ENCODE data around the gene F2RL3.

DNA sequence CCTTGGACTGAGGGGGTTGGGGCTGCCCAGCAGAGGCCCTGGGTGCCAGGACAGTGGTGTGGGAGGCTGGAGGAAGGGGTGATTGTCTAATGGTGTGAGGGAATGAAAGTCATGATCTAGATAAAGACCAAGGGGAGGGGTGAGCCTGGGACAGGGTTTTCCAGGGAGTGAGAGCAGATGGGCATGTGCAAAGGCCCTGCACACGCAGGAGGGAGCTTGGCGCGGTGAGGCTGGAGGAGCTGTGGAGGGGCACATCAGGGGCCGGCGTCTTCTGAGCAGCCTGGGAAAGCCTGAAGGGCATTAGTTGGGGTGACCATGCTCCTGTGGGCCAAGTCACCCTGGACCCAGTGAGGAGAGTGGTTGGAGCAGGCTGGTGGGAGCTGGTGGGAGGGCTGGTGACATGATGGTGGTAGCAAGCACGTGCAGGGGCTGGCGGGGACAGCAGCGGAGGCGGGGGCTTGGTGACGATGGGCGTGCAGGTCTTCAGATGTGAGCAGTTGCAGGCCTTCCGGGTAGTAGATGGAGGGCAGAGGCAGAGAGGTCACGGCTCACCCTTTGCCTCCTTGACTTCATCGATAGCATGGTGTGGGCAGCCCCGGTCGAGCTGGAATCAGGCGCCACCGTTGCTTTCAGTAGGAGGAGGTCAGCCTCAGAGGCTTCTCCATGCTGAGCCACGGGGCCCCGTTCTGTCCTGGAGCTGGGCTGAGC lies 20.2 kb upstream of the F2RL3 start:
- TF ChIP-seq, protein P1, sequence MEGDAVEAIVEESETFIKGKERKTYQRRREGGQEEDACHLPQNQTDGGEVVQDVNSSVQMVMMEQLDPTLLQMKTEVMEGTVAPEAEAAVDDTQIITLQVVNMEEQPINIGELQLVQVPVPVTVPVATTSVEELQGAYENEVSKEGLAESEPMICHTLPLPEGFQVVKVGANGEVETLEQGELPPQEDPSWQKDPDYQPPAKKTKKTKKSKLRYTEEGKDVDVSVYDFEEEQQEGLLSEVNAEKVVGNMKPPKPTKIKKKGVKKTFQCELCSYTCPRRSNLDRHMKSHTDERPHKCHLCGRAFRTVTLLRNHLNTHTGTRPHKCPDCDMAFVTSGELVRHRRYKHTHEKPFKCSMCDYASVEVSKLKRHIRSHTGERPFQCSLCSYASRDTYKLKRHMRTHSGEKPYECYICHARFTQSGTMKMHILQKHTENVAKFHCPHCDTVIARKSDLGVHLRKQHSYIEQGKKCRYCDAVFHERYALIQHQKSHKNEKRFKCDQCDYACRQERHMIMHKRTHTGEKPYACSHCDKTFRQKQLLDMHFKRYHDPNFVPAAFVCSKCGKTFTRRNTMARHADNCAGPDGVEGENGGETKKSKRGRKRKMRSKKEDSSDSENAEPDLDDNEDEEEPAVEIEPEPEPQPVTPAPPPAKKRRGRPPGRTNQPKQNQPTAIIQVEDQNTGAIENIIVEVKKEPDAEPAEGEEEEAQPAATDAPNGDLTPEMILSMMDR (IDR thresholded peaks at IDR 0.05), result no peak
- no peak for TF ChIP-seq POLR2A (IDR thresholded peaks at IDR 0.05)
